Measurements from ENCODE around the gene KRR1. TPM values are rescaled to one million over a fixed set of nuclear protein-coding genes. Genes with fewer than 3 reads are reported as not detected.

The KRR1 gene
- total RNA-seq: 75.0 and 85.1 TPM in 2 replicates

GRCh38 chr12:75511116-75512048 is at the start of gene KRR1:
Gene KRR1, minus strand, starts transcription at chr12:75511609. Its CDS starts 12 bp downstream, at chr12:75511597.
- intact Hi-C loops (cut with micrococcal nuclease): loop anchor here (1.0 to 2.0 kb wide), 10 partner anchors 30 to 1253 kb away; partner anchors contain the start of genes ATXN7L3B, BBS10, GLIPR1L2 and NAP1L1
- H3K9me3 Mint-ChIP-seq: no peaks in the 10 kb centered on the region
- ChIA-PET CTCF (interaction anchor here (0.9 to 2.9 kb wide), 8 partner anchors 11 to 837 kb away, joined by 3 to 10 read pairs (median 4); partner anchors contain the start of genes BBS10 and GLIPR1L1), POLR2A (interaction anchor here (0.7 to 2.0 kb wide), 15 partner anchors 10 to 1252 kb away, joined by 3 to 41 read pairs (median 5); partner anchors contain the start of genes BBS10, GLIPR1, GLIPR1L2 and NAP1L1)
- TF ChIP-seq CTCF (IDR thresholded peaks at IDR 0.05): no peak
- ATAC-seq (ENCODE audit: low read depth): peak; percentile 96
- peaks cover 25% of the 10 kb centered on the region for H3K36me3 Mint-ChIP-seq (ENCODE audit: low read depth)
- peaks cover 27% of the 10 kb centered on the region for H3K4me1 Mint-ChIP-seq
- H3K27ac Mint-ChIP-seq: peak within 1 kb of the TSS; percentile 99
- H3K27me3 Mint-ChIP-seq: no peaks in the 10 kb centered on the region
- peak; percentile 72 for DNase-seq
- H3K4me3 Mint-ChIP-seq: peak within 1 kb of the TSS; percentile 99

- POLR2A ChIA-PET: no interaction called here
- no peak for ATAC-seq (ENCODE audit: low read depth)
- Mint-ChIP-seq H3K4me1 (no peaks in the 10 kb centered on the region), H3K27ac (no peak overlapping the region), H3K4me3 (no peak overlapping the region), H3K27me3 (peaks cover 17% of the 10 kb centered on the region), H3K36me3 (ENCODE audit: low read depth) (no peaks in the 10 kb centered on the region), H3K9me3 (no peaks in the 10 kb centered on the region)
- no peak for DNase-seq
- no peak for TF ChIP-seq CTCF (IDR thresholded peaks at IDR 0.05)
- CTCF ChIA-PET: interaction anchor here (1.0 to 1.3 kb wide), 2 partner anchors 33 to 477 kb away, joined by 3 read pairs; no protein-coding TSS in a partner anchor
- intact Hi-C loops (cut with micrococcal nuclease): loop anchor here (1.0 kb wide), 1 partner anchor 477 kb away; no protein-coding TSS in a partner anchor
Measured at GRCh38 chr12:75560167-75560566, 48.8 kb upstream of the KRR1 start.

- DNase-seq (no peak), ATAC-seq (ENCODE audit: low read depth) (no peak)
- Mint-ChIP-seq H3K27ac (no peak overlapping the region), H3K36me3 (ENCODE audit: low read depth) (no peaks in the 10 kb centered on the region), H3K4me3 (no peak overlapping the region), H3K4me1 (no peaks in the 10 kb centered on the region), H3K27me3 (peaks cover 18% of the 10 kb centered on the region), H3K9me3 (no peaks in the 10 kb centered on the region)
- ChIA-PET POLR2A (no interaction called here), CTCF (interaction anchor here (1.1 kb wide), 1 partner anchor 479 kb away, joined by 3 read pairs; no protein-coding TSS in a partner anchor)
- intact Hi-C loops (cut with micrococcal nuclease): no loop called here
- TF ChIP-seq CTCF (IDR thresholded peaks at IDR 0.05): no peak
Measured at GRCh38 chr12:75558287-75558686, 46.9 kb upstream of the KRR1 start.

GRCh38 chr12:75556311-75556899 is 45.0 kb upstream of the KRR1 start:
- Mint-ChIP-seq H3K4me3 (no peak overlapping the region), H3K27me3 (peaks cover 16% of the 10 kb centered on the region), H3K36me3 (ENCODE audit: low read depth) (no peaks in the 10 kb centered on the region), H3K27ac (no peak overlapping the region), H3K4me1 (no peaks in the 10 kb centered on the region), H3K9me3 (no peaks in the 10 kb centered on the region)
- CTCF ChIA-PET: no interaction called here
- DNase-seq: no peak
- no peak for TF ChIP-seq CTCF (IDR thresholded peaks at IDR 0.05)
- no peak for ATAC-seq (ENCODE audit: low read depth)
- POLR2A ChIA-PET: no interaction called here
- intact Hi-C loops (cut with micrococcal nuclease): no loop called here

- no peak for TF ChIP-seq CTCF (IDR thresholded peaks at IDR 0.05)
- DNase-seq (no peak), ATAC-seq (ENCODE audit: low read depth) (no peak)
- no peak overlapping the region for H3K27ac Mint-ChIP-seq
- intact Hi-C loops (cut with micrococcal nuclease): no loop called here
- no peaks in the 10 kb centered on the region for H3K9me3 Mint-ChIP-seq
- CTCF ChIA-PET: interaction anchor here (1.2 kb wide), 1 partner anchor 483 kb away, joined by 3 read pairs; no protein-coding TSS in a partner anchor
- no peak overlapping the region for H3K4me3 Mint-ChIP-seq
- peaks cover 14% of the 10 kb centered on the region for H3K27me3 Mint-ChIP-seq
- H3K4me1 Mint-ChIP-seq: no peaks in the 10 kb centered on the region
- H3K36me3 Mint-ChIP-seq (ENCODE audit: low read depth): no peaks in the 10 kb centered on the region
- POLR2A ChIA-PET: no interaction called here
Measured at GRCh38 chr12:75554556-75554880, 43.1 kb upstream of the KRR1 start.
